ENCODE measurements around the gene HOXC6. TPM values are rescaled to one million over a fixed set of nuclear protein-coding genes. Genes with fewer than 3 reads are reported as not detected.

The HOXC6 gene
- total RNA-seq, 2 experiments from 2014 or later: not detected

DNA sequence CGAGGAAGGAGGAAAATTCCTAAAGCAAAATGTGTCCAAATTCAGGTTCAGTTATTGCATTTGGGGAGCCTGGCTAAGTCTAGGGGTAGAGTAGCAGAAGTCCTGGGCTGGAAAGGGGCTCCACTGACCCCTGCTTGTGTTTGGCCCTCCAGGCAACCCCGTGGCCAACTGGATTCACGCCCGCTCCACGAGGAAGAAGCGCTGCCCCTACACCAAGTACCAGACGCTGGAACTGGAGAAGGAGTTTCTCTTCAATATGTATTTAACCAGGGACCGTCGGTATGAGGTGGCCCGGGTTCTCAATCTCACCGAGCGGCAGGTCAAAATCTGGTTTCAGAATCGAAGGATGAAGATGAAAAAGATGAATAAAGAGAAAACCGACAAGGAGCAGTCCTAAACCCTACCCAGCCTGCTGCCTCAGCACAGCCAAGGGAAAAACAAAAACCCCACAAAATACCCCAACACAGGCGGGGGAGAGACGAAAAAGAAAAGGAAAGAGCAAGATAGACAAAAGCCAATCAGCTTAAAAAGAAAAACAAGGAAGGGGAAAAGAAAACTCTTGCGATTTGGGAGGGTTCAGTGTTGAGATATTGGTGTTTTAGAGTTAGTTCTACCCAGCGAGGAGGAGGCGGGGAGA lies 25.8 kb upstream of the HOXC6 start:
- intact Hi-C loops (cut with micrococcal nuclease): no loop called here
- Mint-ChIP-seq H3K4me3 (no peak overlapping the region), H3K4me1 (ENCODE audit: low read depth) (peaks cover 20% of the 10 kb centered on the region), H3K36me3 (ENCODE audit: low read depth) (no peaks in the 10 kb centered on the region), H3K27ac (no peak overlapping the region), H3K27me3 (peaks cover 87% of the 10 kb centered on the region), H3K9me3 (no peaks in the 10 kb centered on the region)
- no peak for DNase-seq
- ChIA-PET CTCF (interaction anchor here (1.2 to 6.7 kb wide), 2 partner anchors 16 to 191 kb away, joined by 3 to 58 read pairs; partner anchors contain the start of gene HOXC10), POLR2A (no interaction called here)
- no peak for ATAC-seq
- TF ChIP-seq, protein P1, sequence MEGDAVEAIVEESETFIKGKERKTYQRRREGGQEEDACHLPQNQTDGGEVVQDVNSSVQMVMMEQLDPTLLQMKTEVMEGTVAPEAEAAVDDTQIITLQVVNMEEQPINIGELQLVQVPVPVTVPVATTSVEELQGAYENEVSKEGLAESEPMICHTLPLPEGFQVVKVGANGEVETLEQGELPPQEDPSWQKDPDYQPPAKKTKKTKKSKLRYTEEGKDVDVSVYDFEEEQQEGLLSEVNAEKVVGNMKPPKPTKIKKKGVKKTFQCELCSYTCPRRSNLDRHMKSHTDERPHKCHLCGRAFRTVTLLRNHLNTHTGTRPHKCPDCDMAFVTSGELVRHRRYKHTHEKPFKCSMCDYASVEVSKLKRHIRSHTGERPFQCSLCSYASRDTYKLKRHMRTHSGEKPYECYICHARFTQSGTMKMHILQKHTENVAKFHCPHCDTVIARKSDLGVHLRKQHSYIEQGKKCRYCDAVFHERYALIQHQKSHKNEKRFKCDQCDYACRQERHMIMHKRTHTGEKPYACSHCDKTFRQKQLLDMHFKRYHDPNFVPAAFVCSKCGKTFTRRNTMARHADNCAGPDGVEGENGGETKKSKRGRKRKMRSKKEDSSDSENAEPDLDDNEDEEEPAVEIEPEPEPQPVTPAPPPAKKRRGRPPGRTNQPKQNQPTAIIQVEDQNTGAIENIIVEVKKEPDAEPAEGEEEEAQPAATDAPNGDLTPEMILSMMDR (IDR thresholded peaks at IDR 0.05): no peak

GRCh38 chr12:54002915-54003389 lies 25.3 kb upstream of the HOXC6 start:
- H3K36me3 Mint-ChIP-seq (ENCODE audit: low read depth): no peaks in the 10 kb centered on the region
- DNase-seq: no peak
- CTCF ChIA-PET: interaction anchor here (1.1 to 6.7 kb wide), 6 partner anchors 17 to 211 kb away, joined by 3 to 58 read pairs (median 4); partner anchors contain the start of gene HOXC10
- no peak overlapping the region for H3K4me3 Mint-ChIP-seq
- TF ChIP-seq, protein P1 (IDR thresholded peaks at IDR 0.05): no peak
- ATAC-seq: no peak
- H3K4me1 Mint-ChIP-seq (ENCODE audit: low read depth): peaks cover 16% of the 10 kb centered on the region
- intact Hi-C loops (cut with micrococcal nuclease): no loop called here
- no peaks in the 10 kb centered on the region for H3K9me3 Mint-ChIP-seq
- POLR2A ChIA-PET: no interaction called here
- H3K27ac Mint-ChIP-seq: no peak overlapping the region
- peaks cover 87% of the 10 kb centered on the region for H3K27me3 Mint-ChIP-seq

DNA sequence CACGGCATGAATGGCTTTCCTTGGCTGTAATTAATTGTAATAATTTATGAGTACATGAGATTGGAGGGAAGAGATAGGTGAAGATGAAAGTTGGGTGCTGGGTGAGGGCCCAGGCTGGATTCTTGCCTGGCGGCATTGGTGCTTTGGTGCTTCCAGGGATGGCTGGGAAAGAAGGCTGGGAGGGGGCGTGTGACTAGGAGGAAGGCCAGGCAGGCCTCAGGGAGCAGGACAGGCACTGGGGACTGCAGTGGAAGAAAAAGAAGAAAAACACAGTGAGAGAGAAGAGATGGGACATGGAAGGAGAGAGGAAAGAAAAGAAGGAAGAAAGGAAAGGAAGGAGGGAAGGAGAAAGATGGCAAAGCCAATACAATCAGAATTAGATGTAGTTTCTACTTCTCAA lies 24.6 kb upstream of the HOXC6 start:
- H3K4me1 Mint-ChIP-seq (ENCODE audit: low read depth): peaks cover 15% of the 10 kb centered on the region
- intact Hi-C loops (cut with micrococcal nuclease): no loop called here
- H3K27me3 Mint-ChIP-seq: peaks cover 85% of the 10 kb centered on the region
- ChIA-PET CTCF (interaction anchor here (0.9 to 6.5 kb wide), 13 partner anchors 12 to 269 kb away, joined by 3 to 94 read pairs (median 8); partner anchors contain the start of genes HOXC10, HOXC5 and SMUG1), POLR2A (no interaction called here)
- DNase-seq (no peak), ATAC-seq (no peak)
- H3K27ac Mint-ChIP-seq: no peak overlapping the region
- no peak overlapping the region for H3K4me3 Mint-ChIP-seq
- TF ChIP-seq, protein P1 (IDR thresholded peaks at IDR 0.05): no peak
- no peaks in the 10 kb centered on the region for H3K9me3 Mint-ChIP-seq
- H3K36me3 Mint-ChIP-seq (ENCODE audit: low read depth): no peaks in the 10 kb centered on the region

DNA sequence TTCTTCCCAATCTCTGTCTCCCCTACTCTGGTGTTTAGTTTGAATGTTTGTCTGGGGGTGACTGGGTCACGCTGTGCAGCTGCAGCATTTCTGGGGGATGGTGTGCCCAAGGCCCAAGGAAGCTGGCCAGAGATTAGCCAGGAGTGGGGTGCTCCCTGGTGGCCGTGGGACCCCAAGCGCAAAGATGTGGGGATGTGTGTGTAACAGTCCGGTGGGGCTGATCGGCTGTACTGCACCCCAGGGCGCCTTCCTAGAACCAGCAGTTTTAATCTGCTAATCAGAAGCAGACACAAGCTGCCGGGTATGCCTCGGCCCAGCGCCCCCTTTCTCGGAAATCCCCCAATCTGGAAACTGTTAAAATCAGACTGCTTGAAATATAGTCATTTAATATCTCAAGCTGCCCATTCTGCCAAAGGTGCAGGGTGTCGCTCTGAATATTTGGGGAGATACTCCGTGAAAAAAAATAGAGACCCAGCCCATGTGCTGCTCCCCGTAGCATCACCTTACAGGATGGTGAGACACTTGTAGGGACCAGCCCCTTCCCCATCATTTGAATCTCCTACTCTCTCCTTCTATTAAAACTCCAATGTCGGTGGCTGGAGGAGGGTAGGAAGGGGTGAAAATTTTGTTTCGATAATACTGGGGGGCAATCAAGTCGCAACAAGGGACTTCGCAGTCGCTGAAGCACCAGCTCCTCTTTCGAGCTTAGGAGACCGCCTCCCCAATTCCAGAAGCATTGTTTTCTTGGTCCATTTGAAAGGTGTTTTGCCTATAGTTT lies 24.0 kb upstream of the HOXC6 start:
- H3K36me3 Mint-ChIP-seq (ENCODE audit: low read depth): no peaks in the 10 kb centered on the region
- no peak for ATAC-seq
- TF ChIP-seq, protein P1 (IDR thresholded peaks at IDR 0.05): no peak
- peaks cover 17% of the 10 kb centered on the region for H3K4me1 Mint-ChIP-seq (ENCODE audit: low read depth)
- H3K27me3 Mint-ChIP-seq: peaks cover 83% of the 10 kb centered on the region
- H3K4me3 Mint-ChIP-seq: no peak overlapping the region
- peak; percentile 51 for DNase-seq
- H3K27ac Mint-ChIP-seq: no peak overlapping the region
- intact Hi-C loops (cut with micrococcal nuclease): no loop called here
- ChIA-PET CTCF (interaction anchor here (0.8 to 6.5 kb wide), 15 partner anchors 8 to 269 kb away, joined by 3 to 94 read pairs (median 8); partner anchors contain the start of genes HOXC10, HOXC5 and SMUG1), POLR2A (no interaction called here)
- H3K9me3 Mint-ChIP-seq: no peaks in the 10 kb centered on the region
